Peyer's patch (tissue), 4 donors: ENCODE measurements around the gene NDOR1. TPM values are rescaled to one million over a fixed set of nuclear protein-coding genes. Genes with fewer than 3 reads are reported as not detected.

Experiments
- DNase-seq, 3 donors: peaks; one replicate each; pipeline ENCODE4 v3.0.0-alpha.2; 2017 to 2019
- H3K27ac ChIP-seq, 4 donors: fragments of 200-600 bp; sonication (generic); one replicate each; pipeline ENCODE4 v1.5.1; 2016 to 2019
- H3K27me3 ChIP-seq, 2 donors: fragments of 200-600 bp; sonication (generic); one replicate each; pipeline ENCODE4 v1.5.1; 2019
- H3K36me3 ChIP-seq, 3 donors: fragments of 200-600 bp; sonication (generic); one replicate each; pipeline ENCODE4 v1.5.1; 2016 to 2019
- H3K4me1 ChIP-seq, 4 donors: fragments of 200-600 bp; sonication (generic); one replicate each; pipeline ENCODE4 v1.5.1; 2016 to 2019
- H3K4me3 ChIP-seq, 4 donors: fragments of 200-600 bp; sonication (generic); 1 replicate in 3 of 4; 2 replicates in 1 of 4; pipeline ENCODE4 v1.5.1; 2016 to 2019; ENCODE audit warnings: mild to moderate bottlenecking in 1 of 4
- H3K9me3 ChIP-seq, 4 donors: fragments of 200-600 bp; sonication (generic); one replicate each; pipeline ENCODE4 v1.5.1; 2016 to 2019; ENCODE audit warnings: mild to moderate bottlenecking in 1 of 4
- CTCF ChIP-seq, 6 experiments: fragments of 450-650 bp in 4 of 6; fragments of 200-600 bp in 2 of 6; sonication (generic) in 1 of 6; IDR thresholded peaks; one replicate each; pipeline ENCODE4 v1.5.1; 2017 to 2019; ENCODE audit warnings: antibody characterized with exemption in 6 of 6, mild to moderate bottlenecking in 3 of 6, moderate library complexity in 1 of 6
- POLR2A ChIP-seq, 2 donors: fragments of 450-650 bp; IDR thresholded peaks; one replicate each; pipeline ENCODE4 v1.5.1; 2017; ENCODE audit warnings: antibody characterized with exemption in 2 of 2, mild to moderate bottlenecking in 2 of 2, moderate library complexity in 2 of 2
- total RNA-seq, 4 donors: library from RNA; depleted of rRNA; stranded (reverse); fragments of >200 nt; gene quantifications; one replicate each; pipeline ENCODE4 v1.1.0, GENCODE V29; 2016

The NDOR1 gene
- total RNA-seq, 4 donors from 2014 or later, result 16.3 to 39.2 (median 25.1) TPM

DNA sequence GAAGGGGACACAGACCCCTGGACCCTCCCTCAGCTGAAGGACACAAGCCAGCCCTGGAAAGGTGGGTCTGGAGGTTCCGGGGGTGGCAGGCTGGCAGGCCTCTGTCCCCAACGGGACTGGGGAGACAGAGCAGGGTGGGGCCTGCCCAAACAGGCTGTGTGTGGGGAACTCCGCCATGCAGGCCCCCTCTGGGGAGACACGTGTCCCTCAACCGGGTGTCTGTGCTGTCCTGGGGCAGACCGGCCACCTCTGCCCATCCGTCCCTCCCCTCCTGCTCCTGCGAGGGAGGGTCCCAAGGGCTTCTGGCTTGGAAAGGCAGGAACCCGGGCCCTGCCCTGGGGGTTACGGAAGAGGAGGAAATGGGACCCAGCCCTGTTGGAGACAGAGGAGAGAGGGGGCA is 26.6 kb downstream of the NDOR1 start:
- Histone ChIP-seq H3K4me3 (no peak overlapping the region), H3K27me3 (peaks cover 0 to 4% of the 10 kb centered on the region in 2 donors), H3K27ac (no peak overlapping the region)

DNA sequence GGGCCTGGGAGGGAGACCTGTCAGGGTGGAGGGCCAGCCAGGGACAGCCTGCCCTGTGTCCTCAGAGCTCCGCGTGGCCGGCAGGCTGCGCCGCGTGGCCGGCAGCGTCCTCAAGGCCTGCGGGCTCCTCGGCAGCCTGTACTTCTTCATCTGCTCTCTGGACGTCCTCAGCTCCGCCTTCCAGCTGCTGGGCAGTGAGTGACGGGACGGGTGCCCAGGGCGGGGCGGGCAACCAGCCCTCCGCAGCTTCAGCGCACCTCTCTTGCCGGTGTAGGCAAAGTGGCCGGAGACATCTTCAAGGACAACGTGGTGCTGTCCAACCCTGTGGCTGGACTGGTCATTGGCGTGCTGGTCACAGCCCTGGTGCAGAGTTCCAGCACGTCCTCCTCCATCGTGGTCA is 27.0 kb downstream of the NDOR1 start:
- Histone ChIP-seq H3K27ac (no peak overlapping the region), H3K36me3 (no peaks in the 10 kb centered on the region), H3K4me3 (no peak overlapping the region), H3K27me3 (peaks cover 0 to 4% of the 10 kb centered on the region in 2 donors), H3K4me1 (peaks cover 7 to 79% (median 24%) of the 10 kb centered on the region in 4 donors), H3K9me3 (peaks cover 0 to 4% (median 0%) of the 10 kb centered on the region in 4 donors)
- TF ChIP-seq CTCF (IDR thresholded peaks at IDR 0.05) (no peak), POLR2A (IDR thresholded peaks at IDR 0.05) (peak in 1 of 2 donors; percentile 33)
- no peak for DNase-seq

More for the DNA sequence above, 26.6 kb downstream of the NDOR1 start:
- peaks cover 7 to 79% (median 25%) of the 10 kb centered on the region in 4 donors for H3K4me1 ChIP-seq
- H3K9me3 ChIP-seq, result peaks cover 0 to 4% (median 0%) of the 10 kb centered on the region in 4 donors
- no peaks in the 10 kb centered on the region for H3K36me3 ChIP-seq
- no peak for DNase-seq
- TF ChIP-seq POLR2A (IDR thresholded peaks at IDR 0.05) (no peak), CTCF (IDR thresholded peaks at IDR 0.05) (no peak)

DNA sequence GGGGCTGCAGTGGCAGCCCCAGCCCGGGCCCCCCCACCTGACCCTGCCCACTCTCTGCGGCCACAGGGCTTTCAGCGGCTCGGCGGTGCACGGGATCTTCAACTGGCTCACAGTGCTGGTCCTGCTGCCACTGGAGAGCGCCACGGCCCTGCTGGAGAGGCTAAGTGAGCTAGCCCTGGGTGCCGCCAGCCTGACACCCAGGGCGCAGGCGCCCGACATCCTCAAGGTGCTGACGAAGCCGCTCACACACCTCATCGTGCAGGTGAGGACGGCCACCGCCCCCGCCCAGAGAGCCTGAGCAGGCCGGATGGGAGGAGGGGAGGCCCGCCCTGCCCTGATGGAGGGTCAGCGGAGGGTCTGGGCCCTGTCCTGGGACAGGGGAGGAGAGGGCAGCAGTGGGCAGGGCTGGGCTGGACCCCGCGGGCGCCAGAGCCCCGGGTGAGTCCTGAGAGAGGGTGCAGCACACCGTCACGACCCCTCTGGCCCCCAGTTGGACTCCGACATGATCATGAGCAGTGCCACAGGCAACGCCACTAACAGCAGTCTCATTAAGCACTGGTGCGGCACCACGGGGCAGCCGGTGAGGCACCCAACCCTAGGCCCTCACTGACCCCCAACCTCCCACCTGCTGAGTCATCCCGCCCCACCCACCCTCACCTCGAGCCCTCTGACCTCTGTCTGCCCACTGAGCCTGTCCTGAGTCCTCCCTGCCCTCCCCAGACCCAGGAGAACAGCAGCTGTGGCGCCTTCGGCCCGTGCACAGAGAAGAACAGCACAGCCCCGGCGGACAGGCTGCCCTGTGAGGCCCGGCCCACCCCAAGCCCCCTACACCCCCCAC is 27.9 kb downstream of the NDOR1 start:
- Histone ChIP-seq H3K4me1 (peaks cover 11 to 80% (median 24%) of the 10 kb centered on the region in 4 donors), H3K4me3 (no peak overlapping the region), H3K9me3 (peaks cover 0 to 4% (median 0%) of the 10 kb centered on the region in 4 donors), H3K27ac (no peak overlapping the region), H3K27me3 (peaks cover 0 to 4% of the 10 kb centered on the region in 2 donors), H3K36me3 (no peaks in the 10 kb centered on the region)
- no peak for TF ChIP-seq POLR2A (IDR thresholded peaks at IDR 0.05)
- TF ChIP-seq CTCF (IDR thresholded peaks at IDR 0.05), result no peak
- no peak for DNase-seq

GRCh38 chr9:137234055-137234697 is 28.7 kb downstream of the NDOR1 start:
- no peak for DNase-seq
- H3K36me3 ChIP-seq, result no peaks in the 10 kb centered on the region
- H3K4me3 ChIP-seq, result no peak overlapping the region
- H3K4me1 ChIP-seq, result peaks cover 11 to 78% (median 24%) of the 10 kb centered on the region in 4 donors
- H3K27me3 ChIP-seq, result peaks cover 0 to 4% of the 10 kb centered on the region in 2 donors
- no peak for TF ChIP-seq CTCF (IDR thresholded peaks at IDR 0.05)
- no peak for TF ChIP-seq POLR2A (IDR thresholded peaks at IDR 0.05)
- peaks cover 0 to 4% (median 0%) of the 10 kb centered on the region in 4 donors for H3K9me3 ChIP-seq
- H3K27ac ChIP-seq, result no peak overlapping the region

DNA sequence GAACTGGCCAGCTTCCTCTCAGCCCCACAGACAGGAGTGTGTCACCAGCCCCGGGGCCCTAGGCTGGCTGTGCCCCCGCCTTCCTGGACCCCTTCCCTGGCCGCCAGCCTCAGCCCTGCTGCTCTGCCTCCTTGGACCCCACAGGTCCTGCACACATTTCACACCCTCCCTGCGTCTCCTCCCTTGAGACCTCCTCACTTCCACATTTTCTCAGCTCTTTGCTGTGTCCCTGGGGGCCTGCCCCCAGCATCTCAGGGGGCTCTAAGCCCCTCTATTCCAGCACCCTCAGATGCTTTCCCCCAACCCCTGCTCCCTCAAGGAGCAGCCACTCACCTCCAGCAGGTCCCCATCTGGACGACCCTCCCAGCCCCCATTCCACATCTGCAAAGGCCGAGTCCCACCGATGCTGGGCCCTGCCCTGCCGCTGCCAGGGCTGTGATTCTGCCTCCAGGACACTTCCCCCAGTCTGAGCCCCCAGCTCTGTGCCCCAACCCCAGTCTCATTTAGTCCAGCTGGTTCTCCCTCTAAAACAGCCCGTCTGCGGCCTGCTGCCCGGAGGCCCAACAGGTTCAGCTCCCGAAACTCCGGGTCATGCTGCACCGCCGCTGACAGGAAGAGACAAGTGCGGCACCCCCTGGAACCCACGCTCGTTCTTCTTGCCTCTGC is 29.4 kb downstream of the NDOR1 start:
- no peak for DNase-seq
- Histone ChIP-seq H3K4me1 (peaks cover 10 to 78% (median 24%) of the 10 kb centered on the region in 4 donors), H3K27ac (no peak overlapping the region), H3K4me3 (no peak overlapping the region), H3K9me3 (peaks cover 0 to 4% (median 0%) of the 10 kb centered on the region in 4 donors), H3K27me3 (peaks cover 0 to 4% of the 10 kb centered on the region in 2 donors), H3K36me3 (no peaks in the 10 kb centered on the region)
- TF ChIP-seq POLR2A (IDR thresholded peaks at IDR 0.05), result no peak
- TF ChIP-seq CTCF (IDR thresholded peaks at IDR 0.05), result no peak
